ENCODE data around the gene FHIT.

GRCh38 chr3:59774000-59774399 lies 1477.3 kb downstream of the FHIT start:
- no peak for TF ChIP-seq POLR2A (IDR thresholded peaks at IDR 0.05)
- no peak for TF ChIP-seq CTCF (IDR thresholded peaks at IDR 0.05)
